ENCODE results near the gene REC8. TPM values are rescaled to one million over a fixed set of nuclear protein-coding genes. Genes with fewer than 3 reads are reported as not detected.

Gene REC8
- total and polyA plus RNA-seq, 2 of the 13 experiments (the other 11 are each of a cell fraction or from before 2014, with no cell fraction given), result 3.4 to 14.7 TPM

DNA sequence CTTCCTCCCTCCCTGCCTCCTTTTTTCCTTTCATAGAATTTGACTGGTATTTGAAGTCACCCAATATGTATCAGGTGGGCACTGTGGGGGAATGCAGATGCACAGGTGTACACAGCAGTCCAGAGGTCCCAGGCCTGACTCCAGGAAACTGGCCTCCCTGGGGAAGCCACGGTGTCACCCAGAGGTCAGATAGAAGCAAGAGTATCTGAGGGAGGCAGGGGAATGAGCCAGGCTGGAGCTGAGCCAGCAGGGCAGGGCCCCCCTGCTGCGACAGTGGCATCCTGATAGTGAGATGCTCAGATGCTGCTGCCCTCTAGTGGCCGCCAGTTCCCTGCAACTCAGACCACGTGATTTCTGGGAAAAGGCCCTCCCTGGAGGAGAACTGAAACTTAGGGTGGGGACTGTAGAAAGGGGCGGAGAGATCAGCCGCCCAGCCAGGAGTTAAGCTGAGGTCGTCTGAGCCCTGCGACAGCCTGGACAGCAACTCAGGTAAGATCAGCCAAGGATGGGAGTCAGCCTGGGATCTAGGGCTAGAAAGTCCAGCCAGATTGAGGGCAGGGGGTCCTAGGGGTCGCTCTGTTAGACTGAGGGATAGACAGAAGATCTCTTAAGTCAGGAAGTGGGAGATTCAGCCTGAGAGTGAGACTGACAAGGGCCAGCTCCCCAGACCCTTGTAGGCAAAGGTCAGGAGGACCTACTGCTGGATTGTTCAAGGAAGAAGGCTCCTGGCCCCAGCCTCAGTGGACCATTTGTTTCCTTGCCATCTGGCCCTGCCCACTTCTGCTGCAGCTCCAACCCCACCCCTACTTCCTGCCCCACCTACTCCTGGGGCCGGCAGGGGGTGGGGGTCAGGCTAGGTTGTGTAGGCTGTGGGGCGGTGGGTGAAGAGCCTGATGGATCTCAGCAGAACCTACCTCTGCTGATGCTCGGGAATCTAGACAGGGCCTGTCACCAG is 10.8 kb upstream of the REC8 start, which contains the start of gene IRF9 (continued):
- TF ChIP-seq, protein P1, sequence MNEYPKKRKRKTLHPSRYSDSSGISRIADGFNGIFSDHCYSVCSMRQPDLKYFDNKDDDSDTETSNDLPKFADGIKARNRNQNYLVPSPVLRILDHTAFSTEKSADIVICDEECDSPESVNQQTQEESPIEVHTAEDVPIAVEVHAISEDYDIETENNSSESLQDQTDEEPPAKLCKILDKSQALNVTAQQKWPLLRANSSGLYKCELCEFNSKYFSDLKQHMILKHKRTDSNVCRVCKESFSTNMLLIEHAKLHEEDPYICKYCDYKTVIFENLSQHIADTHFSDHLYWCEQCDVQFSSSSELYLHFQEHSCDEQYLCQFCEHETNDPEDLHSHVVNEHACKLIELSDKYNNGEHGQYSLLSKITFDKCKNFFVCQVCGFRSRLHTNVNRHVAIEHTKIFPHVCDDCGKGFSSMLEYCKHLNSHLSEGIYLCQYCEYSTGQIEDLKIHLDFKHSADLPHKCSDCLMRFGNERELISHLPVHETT (CRISPR knock-in tag; conservative IDR thresholded peaks at IDR 0.05), result peak; percentile 92
- TF ChIP-seq, protein P2, sequence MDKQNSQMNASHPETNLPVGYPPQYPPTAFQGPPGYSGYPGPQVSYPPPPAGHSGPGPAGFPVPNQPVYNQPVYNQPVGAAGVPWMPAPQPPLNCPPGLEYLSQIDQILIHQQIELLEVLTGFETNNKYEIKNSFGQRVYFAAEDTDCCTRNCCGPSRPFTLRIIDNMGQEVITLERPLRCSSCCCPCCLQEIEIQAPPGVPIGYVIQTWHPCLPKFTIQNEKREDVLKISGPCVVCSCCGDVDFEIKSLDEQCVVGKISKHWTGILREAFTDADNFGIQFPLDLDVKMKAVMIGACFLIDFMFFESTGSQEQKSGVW (CRISPR knock-in tag; IDR thresholded peaks at IDR 0.05; ENCODE audit: borderline replicate concordance), result no peak
- no peak for TF ChIP-seq ATM (IDR thresholded peaks at IDR 0.05; ENCODE audit: borderline replicate concordance)
- peak; percentile 69 for TF ChIP-seq ZNF776 (CRISPR knock-in tag; IDR thresholded peaks at IDR 0.05)
- TF ChIP-seq ZNF577 (CRISPR knock-in tag; IDR thresholded peaks at IDR 0.05; ENCODE audit: borderline replicate concordance, low read depth), result no peak
- peak; percentile 28; the same call in 1 of the 2 replicates for TF ChIP-seq TOPORS (CRISPR knock-in tag; IDR thresholded peaks at IDR 0.05)
- peak; percentile 99 for TF ChIP-seq MXD4 (CRISPR knock-in tag; IDR thresholded peaks at IDR 0.05)
- TF ChIP-seq SMAD3 (CRISPR knock-in tag; IDR thresholded peaks at IDR 0.05), result peak; percentile 100
- TF ChIP-seq, protein P3, sequence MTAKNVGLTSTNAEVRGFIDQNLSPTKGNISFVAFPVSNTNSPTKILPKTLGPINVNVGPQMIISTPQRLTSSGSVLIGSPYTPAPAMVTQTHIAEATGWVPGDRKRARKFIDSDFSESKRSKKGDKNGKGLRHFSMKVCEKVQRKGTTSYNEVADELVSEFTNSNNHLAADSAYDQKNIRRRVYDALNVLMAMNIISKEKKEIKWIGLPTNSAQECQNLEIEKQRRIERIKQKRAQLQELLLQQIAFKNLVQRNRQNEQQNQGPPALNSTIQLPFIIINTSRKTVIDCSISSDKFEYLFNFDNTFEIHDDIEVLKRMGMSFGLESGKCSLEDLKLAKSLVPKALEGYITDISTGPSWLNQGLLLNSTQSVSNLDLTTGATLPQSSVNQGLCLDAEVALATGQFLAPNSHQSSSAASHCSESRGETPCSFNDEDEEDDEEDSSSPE (CRISPR knock-in tag; IDR thresholded peaks at IDR 0.05), result peak; percentile 87
- peak; percentile 100 for TF ChIP-seq XRCC5 (optimal IDR thresholded peaks at IDR 0.05; ENCODE audit: low read length)
- peak; percentile 96 for TF ChIP-seq SIN3A (IDR thresholded peaks at IDR 0.05; ENCODE audit: borderline replicate concordance, low read depth, low read length)
- TF ChIP-seq, protein P4, sequence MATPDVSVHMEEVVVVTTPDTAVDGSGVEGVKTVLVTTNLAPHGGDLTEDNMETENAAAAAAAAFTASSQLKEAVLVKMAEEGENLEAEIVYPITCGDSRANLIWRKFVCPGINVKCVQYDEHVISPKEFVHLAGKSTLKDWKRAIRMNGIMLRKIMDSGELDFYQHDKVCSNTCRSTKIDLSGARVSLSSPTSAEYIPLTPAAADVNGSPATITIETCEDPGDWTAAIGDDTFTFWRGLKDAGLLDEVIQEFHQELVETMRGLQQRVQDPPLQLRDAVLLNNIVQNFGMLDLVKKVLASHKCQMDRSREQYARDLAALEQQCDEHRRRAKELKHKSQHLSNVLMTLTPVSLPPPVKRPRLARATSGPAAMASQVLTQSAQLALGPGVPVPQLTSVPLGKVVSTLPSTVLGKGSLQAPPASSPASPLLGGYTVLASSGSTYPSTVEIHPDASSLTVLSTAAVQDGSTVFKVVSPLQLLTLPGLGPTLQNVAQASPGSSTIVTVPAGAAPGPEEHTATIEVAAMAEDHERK (CRISPR knock-in tag; IDR thresholded peaks at IDR 0.05; ENCODE audit: low read depth), result peak; percentile 68; the same call in 1 of the 2 replicates
- peak; percentile 88 for TF ChIP-seq GABPB1 (CRISPR knock-in tag; IDR thresholded peaks at IDR 0.05)
- no peak for TF ChIP-seq ZNF251 (CRISPR knock-in tag; IDR thresholded peaks at IDR 0.05)
- TF ChIP-seq TEAD3 (CRISPR knock-in tag; optimal IDR thresholded peaks at IDR 0.05; ENCODE audit: borderline replicate concordance), result peak; percentile 97
- no peak for TF ChIP-seq ZNF30 (CRISPR knock-in tag; IDR thresholded peaks at IDR 0.05)
- TF ChIP-seq, protein P5, sequence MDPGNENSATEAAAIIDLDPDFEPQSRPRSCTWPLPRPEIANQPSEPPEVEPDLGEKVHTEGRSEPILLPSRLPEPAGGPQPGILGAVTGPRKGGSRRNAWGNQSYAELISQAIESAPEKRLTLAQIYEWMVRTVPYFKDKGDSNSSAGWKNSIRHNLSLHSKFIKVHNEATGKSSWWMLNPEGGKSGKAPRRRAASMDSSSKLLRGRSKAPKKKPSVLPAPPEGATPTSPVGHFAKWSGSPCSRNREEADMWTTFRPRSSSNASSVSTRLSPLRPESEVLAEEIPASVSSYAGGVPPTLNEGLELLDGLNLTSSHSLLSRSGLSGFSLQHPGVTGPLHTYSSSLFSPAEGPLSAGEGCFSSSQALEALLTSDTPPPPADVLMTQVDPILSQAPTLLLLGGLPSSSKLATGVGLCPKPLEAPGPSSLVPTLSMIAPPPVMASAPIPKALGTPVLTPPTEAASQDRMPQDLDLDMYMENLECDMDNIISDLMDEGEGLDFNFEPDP (CRISPR knock-in tag; conservative IDR thresholded peaks at IDR 0.05), result no peak
- peak; percentile 83 for TF ChIP-seq ZBTB21 (CRISPR knock-in tag; IDR thresholded peaks at IDR 0.05)
- TF ChIP-seq CHD4 (IDR thresholded peaks at IDR 0.05; ENCODE audit: borderline replicate concordance, low read length), result no peak
- peak; percentile 95; the same call in 1 of the 2 replicates for TF ChIP-seq NFATC3 (CRISPR knock-in tag; IDR thresholded peaks at IDR 0.05)
- no peak for TF ChIP-seq SRSF4 (IDR thresholded peaks at IDR 0.05; ENCODE audit: low read depth, low read length, poor library complexity, severe bottlenecking)
- peak; percentile 92; the same call in 1 of the 2 replicates for TF ChIP-seq ZNF556 (CRISPR knock-in tag; IDR thresholded peaks at IDR 0.05; ENCODE audit: borderline replicate concordance)
- TF ChIP-seq NCOA2 (CRISPR knock-in tag; IDR thresholded peaks at IDR 0.05), result peak; percentile 98
- TF ChIP-seq FOXO1 (CRISPR knock-in tag; IDR thresholded peaks at IDR 0.05), result peak; percentile 87

Measured in HepG2 (cell line).